HepG2 (cell line): ENCODE measurements around the gene DENND4A. TPM values are rescaled to one million over a fixed set of nuclear protein-coding genes. Genes with fewer than 3 reads are reported as not detected.

ENCODE experiments used
- AGO2 ChIP-seq: fragments of 200-400 bp; formaldehyde crosslinking; optimal IDR thresholded peaks from 2 replicates; pipeline ENCODE3; 2017; ENCODE audit warnings: mild to moderate bottlenecking, low read depth, low read length, moderate library complexity
- ATF1 ChIP-seq: IDR thresholded peaks from 2 replicates; pipeline ENCODE4 v1.6.1; 2016; ENCODE audit warnings: mild to moderate bottlenecking, control low read depth
- FOXO1 ChIP-seq: sonication (generic); formaldehyde crosslinking; IDR thresholded peaks from 2 replicates; pipeline ENCODE4 v1.4.0; 2020; ENCODE audit warnings: missing genetic modification reagents
- HIC2 ChIP-seq: sonication (generic); formaldehyde crosslinking; IDR thresholded peaks from 2 replicates; pipeline ENCODE4 v1.9.0; 2022; ENCODE audit warnings: low read depth, missing genetic modification reagents
- HMGA1 ChIP-seq: sonication (generic); formaldehyde crosslinking; conservative IDR thresholded peaks from 2 replicates; pipeline ENCODE4 v1.4.0; 2020; ENCODE audit warnings: missing genetic modification reagents
- HNRNPH1 ChIP-seq: fragments of 200-400 bp; formaldehyde crosslinking; optimal IDR thresholded peaks from 2 replicates; pipeline ENCODE3; 2017; ENCODE audit warnings: mild to moderate bottlenecking, low read depth, low read length
- KDM5B ChIP-seq: sonication (generic); formaldehyde crosslinking; IDR thresholded peaks from 2 replicates; pipeline ENCODE4 v1.4.0; 2020; ENCODE audit warnings: missing genetic modification reagents, mild to moderate bottlenecking, borderline replicate concordance
- KLF12 ChIP-seq: sonication (generic); formaldehyde crosslinking; IDR thresholded peaks from 2 replicates; pipeline ENCODE4 v1.4.0; 2020; ENCODE audit warnings: missing genetic modification reagents, borderline replicate concordance
- MTF1 ChIP-seq: sonication (generic); formaldehyde crosslinking; IDR thresholded peaks from 2 replicates; pipeline ENCODE4 v1.5.0; 2020; ENCODE audit warnings: missing genetic modification reagents
- NFYC ChIP-seq: IDR thresholded peaks from 2 replicates; pipeline ENCODE4 v1.6.1; 2016; ENCODE audit warnings: missing genetic modification reagents, missing compliant biosample characterization
- ONECUT2 ChIP-seq: sonication (generic); formaldehyde crosslinking; IDR thresholded peaks from 2 replicates; pipeline ENCODE4 v1.4.0; 2020; ENCODE audit warnings: missing genetic modification reagents
- RNF2 ChIP-seq: fragments of 450-650 bp; conservative IDR thresholded peaks from 2 replicates; pipeline ENCODE4 v1.6.1; 2016; ENCODE audit warnings: low read depth
- RXRB ChIP-seq: IDR thresholded peaks from 2 replicates; pipeline ENCODE4 v1.6.1; 2016; ENCODE audit warnings: borderline replicate concordance, missing genetic modification reagents, missing compliant biosample characterization
- SATB2 ChIP-seq: sonication (generic); formaldehyde crosslinking; IDR thresholded peaks from 2 replicates; pipeline ENCODE4 v1.5.0; 2020; ENCODE audit warnings: missing genetic modification reagents
- ZFP90 ChIP-seq: sonication (generic); formaldehyde crosslinking; IDR thresholded peaks from 2 replicates; pipeline ENCODE4 v1.8.0; 2022; ENCODE audit warnings: missing genetic modification reagents, mild to moderate bottlenecking, inconsistent platforms, borderline replicate concordance
- ZGPAT ChIP-seq: IDR thresholded peaks from 2 replicates; pipeline ENCODE4 v1.6.1; 2016; ENCODE audit warnings: mild to moderate bottlenecking
- ZNF615 ChIP-seq: sonication (generic); formaldehyde crosslinking; IDR thresholded peaks from 2 replicates; pipeline ENCODE4 v1.5.0; 2020; ENCODE audit warnings: mild to moderate bottlenecking, missing genetic modification reagents, borderline replicate concordance
- ZNF761 ChIP-seq: sonication (generic); formaldehyde crosslinking; conservative IDR thresholded peaks from 2 replicates; pipeline ENCODE4 v1.4.0; 2020; ENCODE audit warnings: mild to moderate bottlenecking, missing genetic modification reagents
- ZNF816 ChIP-seq: sonication (generic); formaldehyde crosslinking; IDR thresholded peaks from 2 replicates; pipeline ENCODE4 v1.8.0; 2022; ENCODE audit warnings: missing genetic modification reagents, mild to moderate bottlenecking, borderline replicate concordance
- ZSCAN29 ChIP-seq: sonication (generic); formaldehyde crosslinking; conservative IDR thresholded peaks from 2 replicates; pipeline ENCODE4 v1.4.0; 2020; ENCODE audit warnings: mild to moderate bottlenecking, missing genetic modification reagents
- polyA plus RNA-seq, 8 experiments: library from polyadenylated mRNA; depleted of rRNA in 3 of 8; stranded (reverse) in 7 of 8; unstranded in 1 of 8; fragments of >200 nt; fragmentation: Illumina TruSeq in 4 of 8; extraction: Trizol in 4 of 8; gene quantifications; 2 replicates each; pipeline versions ENCODE4 v1.2.1 to v1.2.3, GENCODE V29; 2011 to 2016; ENCODE audit warnings: low read depth in 4 of 8, missing spikeins in 1 of 8, mixed read lengths in 1 of 8; ENCODE audit not compliant: insufficient read depth in 1 of 8
- total RNA-seq, 5 experiments: library from RNA; depleted of rRNA; stranded (reverse); fragments of >200 nt; fragmentation: Illumina TruSeq; extraction: Trizol; gene quantifications; 2 replicates each; pipeline ENCODE4 v1.2.3, GENCODE V29; 2016; ENCODE audit warnings: low read depth in 1 of 5
- TF ChIP-seq, protein P1 (sequence below): sonication (generic); formaldehyde crosslinking; IDR thresholded peaks from 2 replicates; pipeline ENCODE4 v1.9.0; 2021; ENCODE audit warnings: missing genetic modification reagents, mild to moderate bottlenecking, borderline replicate concordance

Gene DENND4A
- total and polyA plus RNA-seq, 2 of the 13 experiments (the other 11 are each of a cell fraction or from before 2014, with no cell fraction given) = 13.2 to 18.6 TPM

DNA sequence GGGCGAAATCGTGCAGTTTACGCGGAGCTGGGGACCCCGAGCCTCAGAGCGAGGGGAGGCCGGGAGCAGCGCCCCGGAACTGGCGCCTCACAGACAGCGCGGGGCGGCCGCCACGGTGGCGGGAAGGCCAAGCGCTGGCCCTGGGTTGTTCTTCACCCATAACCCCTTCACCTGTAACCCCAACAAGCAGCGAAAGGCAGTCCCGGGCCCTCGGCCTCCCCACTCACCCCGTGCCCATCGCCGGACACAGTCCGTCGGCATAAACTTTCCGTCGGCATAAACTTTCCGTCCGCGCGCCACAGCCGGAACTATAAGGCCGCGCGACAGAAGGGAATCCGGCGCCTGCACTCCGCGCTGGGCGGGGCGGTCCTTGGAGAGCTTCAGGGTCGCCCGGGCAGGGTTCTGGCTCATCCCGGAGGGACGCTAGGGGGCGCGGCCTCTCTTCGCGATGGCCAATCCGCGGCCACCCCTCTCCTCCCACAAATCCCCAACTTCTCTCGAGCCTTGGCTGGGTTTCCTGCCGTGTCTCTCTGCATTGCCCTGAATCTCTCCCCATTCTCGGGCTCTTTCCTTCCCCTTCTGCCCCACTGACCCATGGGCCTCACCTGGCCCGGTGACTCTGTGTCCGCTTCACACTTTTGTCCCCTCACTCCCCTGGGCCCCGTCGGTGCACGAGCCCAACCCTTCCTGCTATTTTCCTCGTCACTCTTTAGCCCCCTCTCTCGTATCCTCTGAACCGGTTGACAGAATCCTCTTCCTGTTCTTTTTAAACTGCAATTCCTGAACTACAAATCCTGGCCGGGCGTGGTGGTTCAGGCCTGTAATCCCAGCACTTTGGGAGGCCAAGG lies 181.0 kb downstream of the DENND4A start, which contains the start of gene INTS14 (continued):
- TF ChIP-seq RXRB (CRISPR knock-in tag) (peak; percentile 85), ZNF816 (peak; percentile 90), ZNF761 (CRISPR knock-in tag) (peak; percentile 62; the same call in 1 of the 2 replicates), NFYC (CRISPR knock-in tag) (peak; percentile 74), HMGA1 (no peak), ZGPAT (peak; percentile 98), KLF12 (CRISPR knock-in tag) (peak; percentile 94), ZNF615 (peak; percentile 93; the same call in 1 of the 2 replicates), RNF2 (no peak), ATF1 (CRISPR knock-in tag) (no peak), MTF1 (CRISPR knock-in tag) (no peak), ONECUT2 (CRISPR knock-in tag) (no peak), SATB2 (CRISPR knock-in tag) (no peak; the same call in 1 of the 2 replicates), ZSCAN29 (CRISPR knock-in tag) (peak; percentile 85; the same call in 1 of the 2 replicates), HNRNPH1 (peak; percentile 93), HIC2 (peak; percentile 66; the same call in 1 of the 2 replicates), FOXO1 (CRISPR knock-in tag) (peak; percentile 87; the same call in 1 of the 2 replicates), ZFP90 (peak; percentile 17; the same call in 1 of the 2 replicates), AGO2 (peak; percentile 83), KDM5B (peak; percentile 90)
- TF ChIP-seq, protein P1, sequence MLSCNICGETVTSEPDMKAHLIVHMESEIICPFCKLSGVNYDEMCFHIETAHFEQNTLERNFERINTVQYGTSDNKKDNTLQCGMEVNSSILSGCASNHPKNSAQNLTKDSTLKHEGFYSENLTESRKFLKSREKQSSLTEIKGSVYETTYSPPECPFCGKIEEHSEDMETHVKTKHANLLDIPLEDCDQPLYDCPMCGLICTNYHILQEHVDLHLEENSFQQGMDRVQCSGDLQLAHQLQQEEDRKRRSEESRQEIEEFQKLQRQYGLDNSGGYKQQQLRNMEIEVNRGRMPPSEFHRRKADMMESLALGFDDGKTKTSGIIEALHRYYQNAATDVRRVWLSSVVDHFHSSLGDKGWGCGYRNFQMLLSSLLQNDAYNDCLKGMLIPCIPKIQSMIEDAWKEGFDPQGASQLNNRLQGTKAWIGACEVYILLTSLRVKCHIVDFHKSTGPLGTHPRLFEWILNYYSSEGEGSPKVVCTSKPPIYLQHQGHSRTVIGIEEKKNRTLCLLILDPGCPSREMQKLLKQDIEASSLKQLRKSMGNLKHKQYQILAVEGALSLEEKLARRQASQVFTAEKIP = no peak
